Measurements from ENCODE around the gene CAPN1. TPM values are rescaled to one million over a fixed set of nuclear protein-coding genes. Genes with fewer than 3 reads are reported as not detected.

CAPN1 gene
- total and polyA plus RNA-seq, 2 of the 13 experiments (the other 11 are each of a cell fraction or from before 2014, with no cell fraction given) = 57.3 to 82.6 TPM

DNA sequence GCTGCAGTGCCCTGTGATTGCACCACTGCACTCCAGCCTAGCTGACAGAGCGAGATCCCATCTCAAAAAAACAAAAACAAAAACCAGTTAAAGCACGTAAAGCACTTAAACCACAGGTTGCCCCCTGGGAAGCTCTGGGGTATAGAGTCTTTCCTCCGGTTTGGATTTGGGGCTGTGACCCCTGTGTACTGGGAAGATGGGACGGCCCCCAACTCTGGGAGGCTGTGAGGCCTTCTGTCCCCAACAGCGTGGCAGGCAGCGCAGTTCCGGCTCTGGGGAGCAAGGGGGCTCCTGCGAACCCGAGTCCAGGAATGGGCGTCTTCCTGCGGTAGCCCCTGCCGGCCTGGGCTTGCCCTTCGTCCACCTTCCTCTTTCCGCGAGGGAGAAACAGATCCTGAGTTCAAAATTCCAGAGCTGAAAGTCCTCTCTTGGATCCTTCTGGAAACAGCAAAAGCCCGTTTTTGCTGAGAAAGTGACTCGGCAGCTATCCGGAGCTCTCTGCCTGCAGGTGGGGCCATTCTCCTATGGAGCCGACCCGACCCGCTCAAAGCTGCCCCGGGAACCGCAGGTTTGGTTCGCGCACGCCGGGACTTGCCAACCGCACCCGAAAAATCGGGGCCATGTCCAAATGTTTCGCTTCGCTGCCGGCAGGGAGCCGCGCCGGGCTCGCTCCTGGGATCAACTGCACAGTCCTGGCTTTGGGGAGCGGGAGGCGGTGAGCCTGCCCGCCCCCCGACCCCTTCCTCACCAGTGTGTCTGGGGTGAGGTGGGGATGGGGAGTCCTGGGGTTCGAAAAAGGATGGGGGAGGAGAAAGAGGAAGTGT is 43.8 kb downstream of the CAPN1 start (continued):
- TF ChIP-seq, protein P1, sequence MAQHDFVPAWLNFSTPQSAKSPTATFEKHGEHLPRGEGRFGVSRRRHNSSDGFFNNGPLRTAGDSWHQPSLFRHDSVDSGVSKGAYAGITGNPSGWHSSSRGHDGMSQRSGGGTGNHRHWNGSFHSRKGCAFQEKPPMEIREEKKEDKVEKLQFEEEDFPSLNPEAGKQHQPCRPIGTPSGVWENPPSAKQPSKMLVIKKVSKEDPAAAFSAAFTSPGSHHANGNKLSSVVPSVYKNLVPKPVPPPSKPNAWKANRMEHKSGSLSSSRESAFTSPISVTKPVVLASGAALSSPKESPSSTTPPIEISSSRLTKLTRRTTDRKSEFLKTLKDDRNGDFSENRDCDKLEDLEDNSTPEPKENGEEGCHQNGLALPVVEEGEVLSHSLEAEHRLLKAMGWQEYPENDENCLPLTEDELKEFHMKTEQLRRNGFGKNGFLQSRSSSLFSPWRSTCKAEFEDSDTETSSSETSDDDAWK (CRISPR knock-in tag; IDR thresholded peaks at IDR 0.05) = no peak
- TF ChIP-seq MXI1 (IDR thresholded peaks at IDR 0.05; ENCODE audit: borderline replicate concordance, low read depth, low read length) (no peak), NFE2L2 (IDR thresholded peaks at IDR 0.05; ENCODE audit: low read length) (no peak), ZSCAN22 (CRISPR knock-in tag; IDR thresholded peaks at IDR 0.05) (no peak), AHR (CRISPR knock-in tag; IDR thresholded peaks at IDR 0.05) (peak; percentile 59; the same call in 1 of the 2 replicates), CEBPG (CRISPR knock-in tag; IDR thresholded peaks at IDR 0.05) (no peak), ARHGAP35 (CRISPR knock-in tag; IDR thresholded peaks at IDR 0.05; ENCODE audit: borderline replicate concordance) (no peak), SIN3A (IDR thresholded peaks at IDR 0.05; ENCODE audit: borderline replicate concordance, low read depth, low read length) (no peak), TCF7 (IDR thresholded peaks at IDR 0.05; ENCODE audit: low read depth) (no peak), CAMTA2 (CRISPR knock-in tag; IDR thresholded peaks at IDR 0.05; ENCODE audit: borderline replicate concordance) (peak; percentile 78; the same call in 1 of the 2 replicates), MEIS2 (CRISPR knock-in tag; IDR thresholded peaks at IDR 0.05) (peak; percentile 56; the same call in 1 of the 2 replicates), ZBTB20 (CRISPR knock-in tag; IDR thresholded peaks at IDR 0.05; ENCODE audit: borderline replicate concordance, low read depth) (peak; percentile 18; the same call in 1 of the 2 replicates), ZNF496 (CRISPR knock-in tag; IDR thresholded peaks at IDR 0.05; ENCODE audit: insufficient replicate concordance) (no peak), SETDB1 (CRISPR knock-in tag; IDR thresholded peaks at IDR 0.05; ENCODE audit: borderline replicate concordance) (no peak), SMAD9 (CRISPR knock-in tag; IDR thresholded peaks at IDR 0.05) (no peak), SRSF4 (IDR thresholded peaks at IDR 0.05; ENCODE audit: low read depth, low read length, poor library complexity, severe bottlenecking) (no peak), GABPA (IDR thresholded peaks at IDR 0.05; ENCODE audit: low read depth, low read length) (no peak), GABPA (CRISPR knock-in tag; IDR thresholded peaks at IDR 0.05; ENCODE audit: low read depth) (no peak), NFIB (CRISPR knock-in tag; IDR thresholded peaks at IDR 0.05; ENCODE audit: borderline replicate concordance) (no peak), HDAC1 (CRISPR knock-in tag; IDR thresholded peaks at IDR 0.05) (no peak; the same call in 1 of the 2 replicates), RBFOX2 (IDR thresholded peaks at IDR 0.05; ENCODE audit: low read depth, low read length) (peak; percentile 41; the same call in 1 of the 2 replicates), FOSL2 (CRISPR knock-in tag; IDR thresholded peaks at IDR 0.05) (no peak), ZFP90 (CRISPR knock-in tag; IDR thresholded peaks at IDR 0.05; ENCODE audit: borderline replicate concordance) (peak; percentile 74)
- TF ChIP-seq, protein P2, sequence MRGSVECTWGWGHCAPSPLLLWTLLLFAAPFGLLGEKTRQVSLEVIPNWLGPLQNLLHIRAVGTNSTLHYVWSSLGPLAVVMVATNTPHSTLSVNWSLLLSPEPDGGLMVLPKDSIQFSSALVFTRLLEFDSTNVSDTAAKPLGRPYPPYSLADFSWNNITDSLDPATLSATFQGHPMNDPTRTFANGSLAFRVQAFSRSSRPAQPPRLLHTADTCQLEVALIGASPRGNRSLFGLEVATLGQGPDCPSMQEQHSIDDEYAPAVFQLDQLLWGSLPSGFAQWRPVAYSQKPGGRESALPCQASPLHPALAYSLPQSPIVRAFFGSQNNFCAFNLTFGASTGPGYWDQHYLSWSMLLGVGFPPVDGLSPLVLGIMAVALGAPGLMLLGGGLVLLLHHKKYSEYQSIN (CRISPR knock-in tag; IDR thresholded peaks at IDR 0.05; ENCODE audit: borderline replicate concordance) = no peak
- TF ChIP-seq, protein P3, sequence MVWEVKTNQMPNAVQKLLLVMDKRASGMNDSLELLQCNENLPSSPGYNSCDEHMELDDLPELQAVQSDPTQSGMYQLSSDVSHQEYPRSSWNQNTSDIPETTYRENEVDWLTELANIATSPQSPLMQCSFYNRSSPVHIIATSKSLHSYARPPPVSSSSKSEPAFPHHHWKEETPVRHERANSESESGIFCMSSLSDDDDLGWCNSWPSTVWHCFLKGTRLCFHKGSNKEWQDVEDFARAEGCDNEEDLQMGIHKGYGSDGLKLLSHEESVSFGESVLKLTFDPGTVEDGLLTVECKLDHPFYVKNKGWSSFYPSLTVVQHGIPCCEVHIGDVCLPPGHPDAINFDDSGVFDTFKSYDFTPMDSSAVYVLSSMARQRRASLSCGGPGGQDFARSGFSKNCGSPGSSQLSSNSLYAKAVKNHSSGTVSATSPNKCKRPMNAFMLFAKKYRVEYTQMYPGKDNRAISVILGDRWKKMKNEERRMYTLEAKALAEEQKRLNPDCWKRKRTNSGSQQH (CRISPR knock-in tag; IDR thresholded peaks at IDR 0.05; ENCODE audit: low read depth) = no peak
- TF ChIP-seq, protein P4, sequence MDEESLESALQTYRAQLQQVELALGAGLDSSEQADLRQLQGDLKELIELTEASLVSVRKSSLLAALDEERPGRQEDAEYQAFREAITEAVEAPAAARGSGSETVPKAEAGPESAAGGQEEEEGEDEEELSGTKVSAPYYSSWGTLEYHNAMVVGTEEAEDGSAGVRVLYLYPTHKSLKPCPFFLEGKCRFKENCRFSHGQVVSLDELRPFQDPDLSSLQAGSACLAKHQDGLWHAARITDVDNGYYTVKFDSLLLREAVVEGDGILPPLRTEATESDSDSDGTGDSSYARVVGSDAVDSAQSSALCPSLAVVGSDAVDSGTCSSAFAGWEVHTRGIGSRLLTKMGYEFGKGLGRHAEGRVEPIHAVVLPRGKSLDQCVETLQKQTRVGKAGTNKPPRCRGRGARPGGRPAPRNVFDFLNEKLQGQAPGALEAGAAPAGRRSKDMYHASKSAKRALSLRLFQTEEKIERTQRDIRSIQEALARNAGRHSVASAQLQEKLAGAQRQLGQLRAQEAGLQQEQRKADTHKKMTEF (CRISPR knock-in tag; IDR thresholded peaks at IDR 0.05) = peak; percentile 54; the same call in 1 of the 2 replicates
